ENCODE data around the gene TCP11L1. TPM values are rescaled to one million over a fixed set of nuclear protein-coding genes. Genes with fewer than 3 reads are reported as not detected.

TCP11L1 gene
- total and polyA plus RNA-seq, 11 donors: 3.1 to 13.9 (median 8.0) TPM

- H3K9me3 ChIP-seq: no peaks in the 10 kb centered on the region
- DNase-seq (peak; percentile 45 to 74 (median 58)), ATAC-seq (peak; percentile 66 to 86 (median 84))
- H3K27me3 ChIP-seq: no peaks in the 10 kb centered on the region
- H3K36me3 ChIP-seq: peaks cover 0 to 84% (median 69%) of the 10 kb centered on the region in 9 donors
- H3K4me3 ChIP-seq: no peak overlapping the region
- H3K4me1 ChIP-seq: peaks cover 0 to 28% (median 2%) of the 10 kb centered on the region in 12 donors
- intact Hi-C loops (cut with DNase I): loop anchor here in 9 of 10 donors (1.0 to 10.0 kb wide), 8 partner anchors 103 to 261 kb away; no protein-coding TSS in a partner anchor
- no peak for TF ChIP-seq POLR2A (IDR thresholded peaks at IDR 0.05)
- peak; percentile 74 to 89 (median 80) for TF ChIP-seq CTCF (IDR thresholded peaks at IDR 0.05)
- H3K27ac ChIP-seq: no peak overlapping the region
- 64 to 72% (median 68%) methylated on average over 13 to 22 of the region's 22 CpGs for WGBS, 4 donors
These were observed 26.2 kb downstream of the TCP11L1 start for GRCh38 chr11:33065445-33066178.

GRCh38 chr11:33067294-33067693, 27.9 kb downstream of the TCP11L1 start:
- Histone ChIP-seq H3K27me3 (no peaks in the 10 kb centered on the region), H3K36me3 (peaks cover 0 to 83% (median 68%) of the 10 kb centered on the region in 9 donors), H3K27ac (no peak overlapping the region), H3K9me3 (no peaks in the 10 kb centered on the region), H3K4me3 (no peak overlapping the region), H3K4me1 (peaks cover 0 to 28% (median 2%) of the 10 kb centered on the region in 12 donors)
- ATAC-seq: no peak
- TF ChIP-seq POLR2A (IDR thresholded peaks at IDR 0.05) (no peak), CTCF (IDR thresholded peaks at IDR 0.05) (no peak)
- no peak for DNase-seq
- 93 to 99% (median 96%) methylated on average over 3 of the region's 3 CpGs for WGBS, 4 donors
- intact Hi-C loops (cut with DNase I): loop anchor here in 6 of 10 donors (5.0 to 10.0 kb wide), 5 partner anchors 105 to 262 kb away; no protein-coding TSS in a partner anchor

GRCh38 chr11:33068611-33069340, 29.4 kb downstream of the TCP11L1 start:
- peaks cover 0 to 16% (median under 1%) of the 10 kb centered on the region in 12 donors for H3K4me1 ChIP-seq
- 96 to 97% (median 96%) methylated on average over 17 of the region's 17 CpGs for WGBS, 4 donors
- H3K4me3 ChIP-seq: no peak overlapping the region
- ATAC-seq: no peak
- TF ChIP-seq CTCF (IDR thresholded peaks at IDR 0.05) (no peak), POLR2A (IDR thresholded peaks at IDR 0.05) (no peak)
- no peak for DNase-seq
- intact Hi-C loops (cut with DNase I): loop anchor here in 6 of 10 donors (5.0 to 10.0 kb wide), 5 partner anchors 106 to 264 kb away; no protein-coding TSS in a partner anchor
- no peaks in the 10 kb centered on the region for H3K27me3 ChIP-seq
- H3K36me3 ChIP-seq: peaks cover 0 to 85% (median 77%) of the 10 kb centered on the region in 9 donors
- H3K27ac ChIP-seq: no peak overlapping the region
- H3K9me3 ChIP-seq: no peaks in the 10 kb centered on the region

GRCh38 chr11:33072465-33072864, 33.1 kb downstream of the TCP11L1 start:
- Histone ChIP-seq H3K9me3 (no peaks in the 10 kb centered on the region), H3K36me3 (peaks cover 0 to 97% (median 92%) of the 10 kb centered on the region in 9 donors), H3K4me1 (no peaks in the 10 kb centered on the region), H3K4me3 (no peak overlapping the region), H3K27me3 (no peaks in the 10 kb centered on the region), H3K27ac (no peak overlapping the region)
- DNase-seq: no peak
- ATAC-seq: no peak
- no peak for TF ChIP-seq POLR2A (IDR thresholded peaks at IDR 0.05)
- TF ChIP-seq CTCF (IDR thresholded peaks at IDR 0.05): no peak
- WGBS, 4 donors: 88 to 95% (median 92%) methylated on average over 8 of the region's 8 CpGs
- intact Hi-C loops (cut with DNase I): loop anchor here in 1 of 10 donors (10.0 kb wide), 1 partner anchor 262 kb away; no protein-coding TSS in a partner anchor
